WTC11 (cell line): ENCODE results near the gene FAM118B.
A peak's percentile ranks its signal among the peaks of the same experiment; 100 is the strongest.

Experiments used
- ATF3 ChIP-seq: sonication (generic); formaldehyde crosslinking; conservative IDR thresholded peaks from 2 replicates; pipeline ENCODE4 v1.8.1; 2022; ENCODE audit warnings: mild to moderate bottlenecking, missing genetic modification reagents
- CREB1 ChIP-seq: sonication (generic); formaldehyde crosslinking; IDR thresholded peaks from 2 replicates; pipeline ENCODE4 v1.8.0; 2023; ENCODE audit warnings: mild to moderate bottlenecking, missing genetic modification reagents
- CTCF ChIP-seq: fragments of 200-600 bp; IDR thresholded peaks from 2 replicates; pipeline ENCODE4 v1.8.0; 2022; ENCODE audit warnings: antibody characterized with exemption
- E2F1 ChIP-seq: sonication (generic); formaldehyde crosslinking; IDR thresholded peaks from 2 replicates; pipeline ENCODE4 v1.8.0; 2022; ENCODE audit warnings: mild to moderate bottlenecking, missing genetic modification reagents
- GRHL2 ChIP-seq: fragments of 250-450 bp; sonication (Bioruptor Pico); IDR thresholded peaks from 2 replicates; pipeline ENCODE4 v1.8.0; 2022; ENCODE audit warnings: mild to moderate bottlenecking, moderate library complexity; ENCODE audit not compliant: insufficient replicate concordance, severe bottlenecking
- MAX ChIP-seq: sonication (generic); formaldehyde crosslinking; IDR thresholded peaks from 2 replicates; pipeline ENCODE4 v1.8.0; 2022; ENCODE audit warnings: mild to moderate bottlenecking, missing genetic modification reagents
- SMAD3 ChIP-seq: sonication (generic); formaldehyde crosslinking; IDR thresholded peaks from 2 replicates; pipeline ENCODE4 v1.8.0; 2022; ENCODE audit warnings: missing genetic modification reagents, mild to moderate bottlenecking, borderline replicate concordance
- SMAD4 ChIP-seq: sonication (generic); formaldehyde crosslinking; IDR thresholded peaks from 2 replicates; pipeline ENCODE4 v1.8.0; 2022; ENCODE audit warnings: mild to moderate bottlenecking, missing genetic modification reagents
- SP1 ChIP-seq: sonication (generic); formaldehyde crosslinking; conservative IDR thresholded peaks from 2 replicates; pipeline ENCODE4 v1.8.1; 2022; ENCODE audit warnings: missing genetic modification reagents
- ZNF232 ChIP-seq: sonication (generic); formaldehyde crosslinking; IDR thresholded peaks from 2 replicates; pipeline ENCODE4 v1.8.0; 2022; ENCODE audit warnings: mild to moderate bottlenecking, missing genetic modification reagents
- ZNF317 ChIP-seq: sonication (generic); formaldehyde crosslinking; IDR thresholded peaks from 2 replicates; pipeline ENCODE4 v1.8.1; 2023; ENCODE audit warnings: low read depth, mild to moderate bottlenecking, moderate library complexity, missing genetic modification reagents, borderline replicate concordance

- no peak for TF ChIP-seq ZNF317 (CRISPR knock-in tag)
- no peak for TF ChIP-seq CTCF
- no peak for TF ChIP-seq ZNF232 (CRISPR knock-in tag)
- peak; percentile 76 for TF ChIP-seq CREB1 (CRISPR knock-in tag)
- TF ChIP-seq SMAD4 (CRISPR knock-in tag): no peak
- no peak for TF ChIP-seq SMAD3
- no peak for TF ChIP-seq E2F1 (CRISPR knock-in tag)
- no peak for TF ChIP-seq ATF3
- no peak for TF ChIP-seq GRHL2 (CRISPR knock-in tag)
- peak; percentile 83 for TF ChIP-seq MAX (CRISPR knock-in tag)
- peak; percentile 99 for TF ChIP-seq SP1 (CRISPR knock-in tag)
Observed at GRCh38 chr11:126268708-126269579, 57.4 kb downstream of the FAM118B start, which contains the start of the genes FOXRED1 and SRPRA.
